Natural killer cell (primary cell): ENCODE results near the gene PRXL2B. TPM values are rescaled to one million over a fixed set of nuclear protein-coding genes. Genes with fewer than 3 reads are reported as not detected.

Source experiments
- ATAC-seq, 3 donors: fragments of 150-1000 bp in 2 of 3; fragments of 200-7000 bp in 1 of 3; cut with Tn5 transposase; 1 replicate in 1 of 3; 2 replicates in 2 of 3; pipeline ENCODE4 v1.10.0; 2021; ENCODE audit warnings: mild to moderate bottlenecking in 2 of 3, moderate library complexity in 2 of 3
- DNase-seq, 2 donors: peaks; one replicate each; pipeline versions ENCODE4 v3.0.0 to v3.0.0-alpha.2; 2013 to 2021; ENCODE audit warnings: mixed read lengths in 1 of 2
- H3K27ac ChIP-seq: one replicate; pipeline ENCODE4 v1.5.1; 2013; ENCODE audit warnings: mild to moderate bottlenecking, low read length
- H3K27me3 ChIP-seq: one replicate; pipeline ENCODE4 v1.6.1; 2013; ENCODE audit warnings: low read length; ENCODE audit not compliant: control insufficient read depth, insufficient read depth
- H3K36me3 ChIP-seq: one replicate; pipeline ENCODE4 v1.6.1; 2013; ENCODE audit warnings: low read length; ENCODE audit not compliant: control insufficient read depth, insufficient read depth
- H3K4me1 ChIP-seq: one replicate; pipeline ENCODE4 v1.6.1; 2013; ENCODE audit warnings: low read length; ENCODE audit not compliant: control insufficient read depth, insufficient read depth
- H3K4me3 ChIP-seq: one replicate; pipeline ENCODE4 v1.5.1; 2013; ENCODE audit warnings: low read length
- H3K9me3 ChIP-seq: one replicate; pipeline ENCODE4 v1.6.1; 2013; ENCODE audit warnings: low read length; ENCODE audit not compliant: control insufficient read depth, insufficient read depth
- H3K27ac Mint-ChIP-seq, 2 donors: one replicate each; pipeline ENCODE4 v1.8.0; 2022; ENCODE audit warnings: mild to moderate bottlenecking in 2 of 2, mixed read lengths in 2 of 2, moderate library complexity in 1 of 2
- H3K27me3 Mint-ChIP-seq, 2 donors: one replicate each; pipeline ENCODE4 v1.8.0; 2022; ENCODE audit warnings: low read depth in 2 of 2, mixed read lengths in 2 of 2
- H3K36me3 Mint-ChIP-seq: one replicate; pipeline ENCODE4 v1.8.0; 2022; ENCODE audit warnings: mixed read lengths
- H3K4me1 Mint-ChIP-seq, 2 donors: one replicate each; pipeline ENCODE4 v1.8.0; 2022; ENCODE audit warnings: mixed read lengths in 2 of 2
- H3K4me3 Mint-ChIP-seq: one replicate; pipeline ENCODE4 v1.8.0; 2022; ENCODE audit warnings: mild to moderate bottlenecking, moderate library complexity, mixed read lengths
- H3K9me3 Mint-ChIP-seq, 2 donors: one replicate each; pipeline ENCODE4 v1.8.0; 2022; ENCODE audit warnings: mixed read lengths in 2 of 2
- WGBS: methylation state at CpG from one replicate; pipeline ENCODE4 v1.1.7; 2013; ENCODE audit warnings: missing lambda C conversion rate; ENCODE audit not compliant: insufficient coverage; 5-methylcytosine and 5-hydroxymethylcytosine counted together
- intact Hi-C: fragments of 100-400 bp; cut with micrococcal nuclease; formaldehyde crosslinking; loops from one replicate; pipeline ENCODE4 v1.14.2; 2022
- total RNA-seq, 4 donors: library from RNA; stranded (reverse); fragments of 120-200 nt in 1 of 4; gene quantifications; one replicate each; pipeline versions ENCODE4 v1.2.3 to v1.2.4, GENCODE V29; 2013 to 2022
- TF ChIP-seq, protein P1 (sequence below): fragments of 200-600 bp; IDR thresholded peaks from one replicate; pipeline ENCODE4 v1.8.0; 2022; ENCODE audit warnings: antibody characterized with exemption

The PRXL2B gene
- total RNA-seq, 3 donors from 2014 or later (not counting 1 experiment from before 2014, with no cell fraction given): 11.3 to 15.1 (median 11.6) TPM

DNA sequence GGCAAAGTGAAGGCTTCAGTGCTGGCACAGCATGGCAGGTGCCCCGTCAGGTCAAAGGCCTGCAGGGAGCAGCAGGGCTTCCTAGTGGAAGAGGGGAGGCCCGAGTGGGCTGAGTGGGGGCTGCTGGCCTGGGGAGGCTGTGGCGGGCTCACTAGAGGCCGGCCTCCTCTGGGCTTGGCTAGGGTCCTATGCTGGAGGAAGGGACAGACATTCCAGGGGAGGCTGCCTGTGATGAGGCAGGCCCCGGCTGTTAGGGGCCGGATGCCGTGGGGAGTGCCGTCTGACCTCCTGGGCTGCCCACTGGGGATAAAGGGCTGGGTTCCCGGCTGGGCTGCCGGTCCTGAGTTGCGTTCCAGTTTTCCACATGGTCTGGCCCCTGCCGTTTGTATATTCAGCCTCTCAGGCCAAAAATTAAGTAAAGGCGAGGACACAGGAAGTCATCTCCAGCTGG is 21.1 kb downstream of the PRXL2B start:
- no peak overlapping the region for H3K4me3 Mint-ChIP-seq
- 88% methylated on average over 13 of the region's 13 CpGs for WGBS
- no peaks in the 10 kb centered on the region for H3K27me3 ChIP-seq
- DNase-seq (no peak), ATAC-seq (no peak)
- intact Hi-C loops: no loop called here
- peaks cover 2% of the 10 kb centered on the region in 2 donors for H3K27me3 Mint-ChIP-seq
- H3K9me3 Mint-ChIP-seq: no peaks in the 10 kb centered on the region
- no peaks in the 10 kb centered on the region for H3K4me1 ChIP-seq
- H3K9me3 ChIP-seq: no peaks in the 10 kb centered on the region
- TF ChIP-seq, protein P1, sequence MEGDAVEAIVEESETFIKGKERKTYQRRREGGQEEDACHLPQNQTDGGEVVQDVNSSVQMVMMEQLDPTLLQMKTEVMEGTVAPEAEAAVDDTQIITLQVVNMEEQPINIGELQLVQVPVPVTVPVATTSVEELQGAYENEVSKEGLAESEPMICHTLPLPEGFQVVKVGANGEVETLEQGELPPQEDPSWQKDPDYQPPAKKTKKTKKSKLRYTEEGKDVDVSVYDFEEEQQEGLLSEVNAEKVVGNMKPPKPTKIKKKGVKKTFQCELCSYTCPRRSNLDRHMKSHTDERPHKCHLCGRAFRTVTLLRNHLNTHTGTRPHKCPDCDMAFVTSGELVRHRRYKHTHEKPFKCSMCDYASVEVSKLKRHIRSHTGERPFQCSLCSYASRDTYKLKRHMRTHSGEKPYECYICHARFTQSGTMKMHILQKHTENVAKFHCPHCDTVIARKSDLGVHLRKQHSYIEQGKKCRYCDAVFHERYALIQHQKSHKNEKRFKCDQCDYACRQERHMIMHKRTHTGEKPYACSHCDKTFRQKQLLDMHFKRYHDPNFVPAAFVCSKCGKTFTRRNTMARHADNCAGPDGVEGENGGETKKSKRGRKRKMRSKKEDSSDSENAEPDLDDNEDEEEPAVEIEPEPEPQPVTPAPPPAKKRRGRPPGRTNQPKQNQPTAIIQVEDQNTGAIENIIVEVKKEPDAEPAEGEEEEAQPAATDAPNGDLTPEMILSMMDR: no peak
- no peak overlapping the region for H3K27ac ChIP-seq
- H3K27ac Mint-ChIP-seq: no peak overlapping the region
- no peaks in the 10 kb centered on the region for H3K36me3 ChIP-seq
- no peaks in the 10 kb centered on the region for H3K36me3 Mint-ChIP-seq
- H3K4me1 Mint-ChIP-seq: no peaks in the 10 kb centered on the region
- no peak overlapping the region for H3K4me3 ChIP-seq

DNA sequence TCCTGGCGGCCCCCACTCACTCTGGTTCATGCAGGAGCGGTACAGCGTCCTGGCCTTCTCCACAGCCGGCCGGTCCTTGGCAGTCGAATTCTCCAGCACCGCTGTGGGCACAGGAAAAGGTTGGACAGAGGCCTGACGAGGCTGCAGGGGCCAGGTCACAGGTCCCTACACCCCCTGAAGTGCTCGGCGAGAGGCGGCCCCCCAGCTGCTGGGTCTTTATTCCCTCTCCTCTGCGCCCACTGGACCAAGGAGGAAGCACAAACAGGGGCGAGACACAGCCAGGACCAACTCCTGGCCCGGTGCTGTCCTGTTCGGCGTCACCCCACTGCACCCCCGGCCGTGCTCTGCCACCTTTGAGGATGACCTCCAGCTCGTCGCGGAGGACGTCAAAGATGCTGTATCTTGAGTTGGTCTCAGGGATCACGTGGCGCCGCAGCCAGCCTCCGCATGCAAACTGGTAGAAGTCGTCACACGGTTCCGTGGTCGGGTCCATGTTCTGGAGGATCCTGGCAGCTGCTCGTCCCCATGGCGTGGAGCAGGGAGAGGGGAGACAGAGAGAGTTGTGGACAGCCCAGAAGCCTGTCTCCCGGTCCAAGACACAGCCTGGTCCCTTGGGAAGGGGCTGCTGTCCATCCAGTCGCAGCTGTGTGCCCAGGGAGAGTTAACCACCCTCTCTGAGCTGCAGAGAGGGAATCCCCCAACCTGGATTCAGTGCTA is 22.9 kb downstream of the PRXL2B start:
- TF ChIP-seq, protein P1: no peak
- Mint-ChIP-seq H3K36me3 (peaks cover 8% of the 10 kb centered on the region), H3K27me3 (peaks cover 5 to 6% of the 10 kb centered on the region in 2 donors), H3K4me3 (no peak overlapping the region), H3K27ac (no peak overlapping the region), H3K9me3 (peaks cover 3 to 4% of the 10 kb centered on the region in 2 donors), H3K4me1 (no peaks in the 10 kb centered on the region)
- H3K27ac ChIP-seq: no peak overlapping the region
- H3K4me1 ChIP-seq: no peaks in the 10 kb centered on the region
- H3K9me3 ChIP-seq: no peaks in the 10 kb centered on the region
- ATAC-seq (no peak), DNase-seq (no peak)
- peaks cover 3% of the 10 kb centered on the region for H3K27me3 ChIP-seq
- H3K4me3 ChIP-seq: no peak overlapping the region
- intact Hi-C loops: no loop called here
- no peaks in the 10 kb centered on the region for H3K36me3 ChIP-seq
- 89% methylated on average over 34 of the region's 34 CpGs for WGBS

DNA sequence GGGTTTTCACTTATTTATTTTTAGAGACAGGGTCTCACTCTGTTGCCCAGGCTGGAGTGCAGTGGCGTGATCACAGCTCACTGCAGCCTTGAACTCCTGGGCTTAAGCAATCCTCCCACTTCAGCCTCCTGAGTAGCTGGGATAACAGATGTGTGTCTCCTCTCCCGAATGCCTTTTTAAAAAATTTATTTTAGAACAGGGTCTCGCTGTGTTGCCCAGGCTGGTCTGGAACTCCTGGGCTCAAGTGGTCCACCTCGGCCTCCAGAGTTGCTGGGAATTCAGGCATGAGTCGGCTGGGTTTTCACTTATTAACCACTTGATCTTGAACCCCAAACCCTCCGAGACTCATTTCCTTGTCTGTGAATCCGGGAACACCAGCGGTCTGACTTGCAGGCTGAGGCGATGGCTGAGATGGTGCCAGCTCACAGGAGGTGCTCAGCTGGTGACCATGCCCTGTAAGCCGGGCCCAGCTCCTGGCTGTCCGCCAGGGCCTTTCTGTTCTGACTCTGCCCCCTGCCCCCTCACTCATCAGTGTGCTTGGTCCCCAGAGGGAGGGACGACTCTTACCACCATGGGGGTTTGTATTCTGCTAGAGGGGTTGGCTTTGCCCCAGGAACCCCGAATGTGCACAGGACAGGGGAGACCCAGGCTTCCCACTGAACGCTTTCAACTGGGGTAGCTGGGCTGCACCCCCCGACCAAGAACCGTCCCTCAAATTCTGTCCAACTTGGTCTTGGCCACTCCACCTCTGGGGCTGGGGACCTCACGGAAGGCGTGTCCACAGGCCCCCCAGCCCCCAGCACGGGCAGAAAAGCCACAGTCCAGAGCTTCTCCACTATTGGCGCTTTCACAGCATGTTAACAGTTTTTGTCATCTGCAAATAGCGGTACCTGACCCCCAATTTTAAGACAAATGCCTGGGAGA is 23.7 kb downstream of the PRXL2B start:
- TF ChIP-seq, protein P1: no peak
- 84% methylated on average over 21 of the region's 21 CpGs for WGBS
- H3K27ac Mint-ChIP-seq: no peak overlapping the region

More for the DNA sequence above, 23.7 kb downstream of the PRXL2B start:
- H3K9me3 ChIP-seq: no peaks in the 10 kb centered on the region
- no peak overlapping the region for H3K27ac ChIP-seq
- no peak overlapping the region for H3K4me3 ChIP-seq
- Mint-ChIP-seq H3K4me3 (no peak overlapping the region), H3K9me3 (peaks cover 4 to 6% of the 10 kb centered on the region in 2 donors), H3K36me3 (peaks cover 8% of the 10 kb centered on the region), H3K27me3 (peaks cover 5 to 8% of the 10 kb centered on the region in 2 donors), H3K4me1 (no peaks in the 10 kb centered on the region)
- DNase-seq: no peak
- H3K4me1 ChIP-seq: no peaks in the 10 kb centered on the region
- intact Hi-C loops: no loop called here
- H3K27me3 ChIP-seq: peaks cover 3% of the 10 kb centered on the region
- no peaks in the 10 kb centered on the region for H3K36me3 ChIP-seq
- no peak for ATAC-seq
